Measurements from ENCODE around the gene DRG1.

DNA sequence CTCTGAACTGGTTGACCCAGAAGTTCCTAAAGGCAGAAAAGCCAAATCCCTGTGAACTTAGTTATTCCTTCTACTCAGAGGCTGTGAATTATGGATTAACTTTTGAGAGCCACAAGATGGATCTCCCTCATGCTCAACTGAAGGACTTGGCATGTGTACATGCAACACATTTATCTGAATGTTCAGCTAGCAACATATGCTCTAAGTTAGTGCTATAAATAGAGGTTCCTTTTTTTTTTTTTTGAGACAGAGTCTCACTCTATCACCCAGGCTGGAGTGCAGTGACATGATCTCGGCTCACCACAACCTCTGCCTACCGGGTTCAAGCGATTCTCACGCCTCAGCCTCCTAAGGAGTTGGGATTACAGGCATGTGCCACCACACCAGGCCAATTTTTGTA lies 50.1 kb downstream of the DRG1 start:
- no peak for TF ChIP-seq SMC3 (conservative IDR thresholded peaks at IDR 0.05; ENCODE audit: poor library complexity)
- no peak for TF ChIP-seq CTCF (IDR thresholded peaks at IDR 0.05; ENCODE audit: poor library complexity, severe bottlenecking)
- no peak for TF ChIP-seq TAF1 (IDR thresholded peaks at IDR 0.05; ENCODE audit: low read depth)
- TF ChIP-seq POLR2AphosphoS5 (IDR thresholded peaks at IDR 0.05), result no peak
- no peak for TF ChIP-seq EZH2 (IDR thresholded peaks at IDR 0.05; ENCODE audit: borderline replicate concordance, insufficient read depth, low read length, poor library complexity, severe bottlenecking)
- no peak for TF ChIP-seq RAD21 (conservative IDR thresholded peaks at IDR 0.05)
